HepG2 (cell line): ENCODE results near the gene MPG. TPM values are rescaled to one million over a fixed set of nuclear protein-coding genes. Genes with fewer than 3 reads are reported as not detected.

ENCODE experiments used
- ARNT2 ChIP-seq: sonication (generic); formaldehyde crosslinking; IDR thresholded peaks from 2 replicates; pipeline ENCODE4 v1.8.0; 2022; ENCODE audit warnings: mild to moderate bottlenecking, low read depth, missing genetic modification reagents, moderate library complexity
- ATF7 ChIP-seq, 2 experiments: fragments of 450-650 bp in 1 of 2; sonication (generic) in 1 of 2; formaldehyde crosslinking in 1 of 2; IDR thresholded peaks; 2 replicates each; pipeline versions ENCODE4 v1.4.0 to v1.6.1; 2016 to 2020; ENCODE audit warnings: antibody characterized with exemption in 1 of 2, mild to moderate bottlenecking in 1 of 2, missing genetic modification reagents in 1 of 2
- DPF2 ChIP-seq: sonication (generic); formaldehyde crosslinking; IDR thresholded peaks from 2 replicates; pipeline ENCODE4 v1.4.0; 2020; ENCODE audit warnings: mild to moderate bottlenecking, low read depth, missing genetic modification reagents, borderline replicate concordance
- ERF ChIP-seq: IDR thresholded peaks from 2 replicates; pipeline ENCODE4 v1.6.1; 2018; ENCODE audit warnings: missing biosample characterization, missing genetic modification reagents
- EZH2 ChIP-seq: conservative IDR thresholded peaks from 2 replicates; pipeline ENCODE4 v1.6.1; 2012; ENCODE audit warnings: mild to moderate bottlenecking, low read depth, low read length, moderate library complexity
- IRX3 ChIP-seq: sonication (generic); formaldehyde crosslinking; IDR thresholded peaks from 2 replicates; pipeline ENCODE4 v1.8.1; 2023; ENCODE audit warnings: mild to moderate bottlenecking, low read depth, missing genetic modification reagents, borderline replicate concordance
- JUN ChIP-seq: sonication (generic); formaldehyde crosslinking; IDR thresholded peaks from 2 replicates; pipeline ENCODE4 v1.4.0; 2020; ENCODE audit warnings: mild to moderate bottlenecking, missing genetic modification reagents
- KAT2B ChIP-seq: fragments of 150-350 bp; IDR thresholded peaks from 2 replicates; pipeline ENCODE4 v1.6.1; 2014; ENCODE audit warnings: low read depth, low read length, borderline replicate concordance
- KLF15 ChIP-seq: sonication (generic); formaldehyde crosslinking; IDR thresholded peaks from 2 replicates; pipeline ENCODE4 v1.8.1; 2023; ENCODE audit warnings: borderline replicate concordance, mild to moderate bottlenecking, inconsistent platforms, missing genetic modification reagents, mixed read lengths
- MAFG ChIP-seq: sonication (generic); formaldehyde crosslinking; IDR thresholded peaks from 2 replicates; pipeline ENCODE4 v1.5.1; 2020; ENCODE audit warnings: mild to moderate bottlenecking, missing genetic modification reagents
- MIER2 ChIP-seq: IDR thresholded peaks from 2 replicates; pipeline ENCODE4 v1.6.1; 2016; ENCODE audit warnings: missing biosample characterization, missing genetic modification reagents
- MYNN ChIP-seq: sonication (generic); formaldehyde crosslinking; IDR thresholded peaks from 2 replicates; pipeline ENCODE4 v1.4.0; 2020; ENCODE audit warnings: mild to moderate bottlenecking, low read depth, missing genetic modification reagents
- NR3C1 ChIP-seq: sonication (generic); formaldehyde crosslinking; IDR thresholded peaks from 2 replicates; pipeline ENCODE4 v1.4.0; 2020; ENCODE audit warnings: missing genetic modification reagents
- PBX2 ChIP-seq: IDR thresholded peaks from 2 replicates; pipeline ENCODE4 v1.6.1; 2016; ENCODE audit warnings: control low read depth
- SP140L ChIP-seq: sonication (generic); formaldehyde crosslinking; IDR thresholded peaks from 2 replicates; pipeline ENCODE4 v1.4.0; 2020; ENCODE audit warnings: missing genetic modification reagents, borderline replicate concordance
- TBX3 ChIP-seq: fragments of 450-650 bp; IDR thresholded peaks from 2 replicates; pipeline ENCODE4 v1.6.1; 2017; ENCODE audit warnings: antibody characterized with exemption, mild to moderate bottlenecking, inconsistent platforms, borderline replicate concordance
- TEF ChIP-seq: sonication (generic); formaldehyde crosslinking; IDR thresholded peaks from 2 replicates; pipeline ENCODE4 v1.5.0; 2020; ENCODE audit warnings: missing genetic modification reagents
- TFAP4 ChIP-seq: sonication (generic); IDR thresholded peaks from 2 replicates; pipeline ENCODE4 v1.6.1; 2016; ENCODE audit warnings: low read depth, borderline replicate concordance
- ZKSCAN1 ChIP-seq: fragments of 150-350 bp; IDR thresholded peaks from 2 replicates; pipeline ENCODE4 v1.6.1; 2014; ENCODE audit warnings: low read length
- ZMAT3 ChIP-seq: sonication (generic); formaldehyde crosslinking; conservative IDR thresholded peaks from 2 replicates; pipeline ENCODE4 v1.7.0; 2021; ENCODE audit warnings: missing genetic modification reagents
- ZNF124 ChIP-seq: sonication (generic); formaldehyde crosslinking; IDR thresholded peaks from 2 replicates; pipeline ENCODE4 v1.4.0; 2020; ENCODE audit warnings: missing genetic modification reagents
- ZNF274 ChIP-seq: sonication (generic); formaldehyde crosslinking; IDR thresholded peaks from 2 replicates; pipeline ENCODE4 v1.5.1; 2020; ENCODE audit warnings: mild to moderate bottlenecking, missing genetic modification reagents
- ZNF605 ChIP-seq: sonication (generic); formaldehyde crosslinking; IDR thresholded peaks from 2 replicates; pipeline ENCODE4 v1.8.0; 2022; ENCODE audit warnings: mild to moderate bottlenecking, missing genetic modification reagents
- ZNF615 ChIP-seq: sonication (generic); formaldehyde crosslinking; IDR thresholded peaks from 2 replicates; pipeline ENCODE4 v1.5.0; 2020; ENCODE audit warnings: mild to moderate bottlenecking, missing genetic modification reagents, borderline replicate concordance
- ZNF678 ChIP-seq: sonication (generic); formaldehyde crosslinking; IDR thresholded peaks from 2 replicates; pipeline ENCODE4 v1.4.0; 2020; ENCODE audit warnings: mild to moderate bottlenecking, missing genetic modification reagents
- ZSCAN20 ChIP-seq: sonication (generic); formaldehyde crosslinking; IDR thresholded peaks from 2 replicates; pipeline ENCODE4 v1.4.0; 2020; ENCODE audit warnings: missing genetic modification reagents, mild to moderate bottlenecking, borderline replicate concordance
- polyA plus RNA-seq, 8 experiments: library from polyadenylated mRNA; depleted of rRNA in 3 of 8; stranded (reverse) in 7 of 8; unstranded in 1 of 8; fragments of >200 nt; fragmentation: Illumina TruSeq in 4 of 8; extraction: Trizol in 4 of 8; gene quantifications; 2 replicates each; pipeline versions ENCODE4 v1.2.1 to v1.2.3, GENCODE V29; 2011 to 2016; ENCODE audit warnings: low read depth in 4 of 8, missing spikeins in 1 of 8, mixed read lengths in 1 of 8; ENCODE audit not compliant: insufficient read depth in 1 of 8
- total RNA-seq, 5 experiments: library from RNA; depleted of rRNA; stranded (reverse); fragments of >200 nt; fragmentation: Illumina TruSeq; extraction: Trizol; gene quantifications; 2 replicates each; pipeline ENCODE4 v1.2.3, GENCODE V29; 2016; ENCODE audit warnings: low read depth in 1 of 5
- TF ChIP-seq, protein P1 (sequence below): sonication (generic); formaldehyde crosslinking; IDR thresholded peaks from 2 replicates; pipeline ENCODE4 v1.5.1; 2020; ENCODE audit warnings: missing genetic modification reagents, mild to moderate bottlenecking, borderline replicate concordance

The MPG gene
- total and polyA plus RNA-seq, 2 of the 13 experiments (the other 11 are each of a cell fraction or from before 2014, with no cell fraction given), result 59.1 to 62.5 TPM

DNA sequence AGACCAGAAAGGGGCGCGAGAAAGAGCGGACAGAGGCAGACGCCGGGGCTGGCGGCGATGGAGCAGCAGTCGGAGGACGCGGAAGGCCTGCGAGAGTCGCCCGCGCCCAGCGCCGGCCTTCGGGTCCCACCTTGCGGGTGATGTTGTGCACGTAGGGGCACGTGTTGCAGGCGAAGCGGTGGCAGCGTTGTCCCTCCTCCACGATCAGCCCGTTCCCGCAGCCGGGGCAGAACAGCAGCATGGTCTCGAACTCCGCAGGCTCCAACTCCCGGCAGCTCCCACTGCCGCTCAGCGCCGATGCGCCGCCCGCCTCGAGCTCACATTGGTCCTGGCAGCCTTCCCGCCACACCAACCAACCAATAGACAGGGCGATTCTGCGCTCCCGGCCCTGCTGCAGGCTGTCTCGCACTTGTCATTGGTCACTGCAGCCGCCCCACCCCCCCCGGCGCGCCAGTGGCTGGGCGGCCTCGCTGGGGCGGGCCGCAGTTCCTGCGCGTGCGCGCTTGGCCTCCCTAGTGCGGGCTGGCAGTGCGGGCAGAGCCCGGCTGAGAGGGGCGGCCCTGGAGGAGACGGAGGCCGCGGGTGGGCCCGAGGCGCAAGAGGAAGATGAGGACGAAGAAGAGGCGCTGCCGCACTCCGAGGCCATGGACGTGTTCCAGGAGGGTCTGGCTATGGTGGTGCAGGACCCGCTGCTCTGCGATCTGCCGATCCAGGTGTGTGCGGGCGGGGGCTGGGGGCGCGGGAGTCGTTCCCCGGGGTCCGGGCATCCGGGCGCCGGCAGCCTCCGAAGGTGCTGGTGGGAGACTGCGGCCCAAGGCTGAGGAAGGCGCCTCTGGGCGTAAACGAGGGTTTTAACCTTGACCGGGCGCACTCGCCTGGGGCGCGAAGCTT, 24.4 kb upstream of the MPG start, which contains the start of the genes POLR3K and SNRNP25 (continued):
- TF ChIP-seq SP140L (CRISPR knock-in tag), result no peak
- no peak for TF ChIP-seq ZNF274 (CRISPR knock-in tag)
- TF ChIP-seq DPF2 (CRISPR knock-in tag), result no peak
- peak; percentile 25; the same call in 1 of the 2 replicates for TF ChIP-seq IRX3
- TF ChIP-seq KLF15 (CRISPR knock-in tag), result peak; percentile 44; the same call in 1 of the 2 replicates
- TF ChIP-seq ZNF124, result no peak; the same call in 1 of the 2 replicates
- TF ChIP-seq ERF (CRISPR knock-in tag), result no peak
- no peak for TF ChIP-seq MIER2 (CRISPR knock-in tag)
- TF ChIP-seq PBX2 (CRISPR knock-in tag), result peak; percentile 69
- no peak for TF ChIP-seq NR3C1 (CRISPR knock-in tag)
- TF ChIP-seq, protein P1, sequence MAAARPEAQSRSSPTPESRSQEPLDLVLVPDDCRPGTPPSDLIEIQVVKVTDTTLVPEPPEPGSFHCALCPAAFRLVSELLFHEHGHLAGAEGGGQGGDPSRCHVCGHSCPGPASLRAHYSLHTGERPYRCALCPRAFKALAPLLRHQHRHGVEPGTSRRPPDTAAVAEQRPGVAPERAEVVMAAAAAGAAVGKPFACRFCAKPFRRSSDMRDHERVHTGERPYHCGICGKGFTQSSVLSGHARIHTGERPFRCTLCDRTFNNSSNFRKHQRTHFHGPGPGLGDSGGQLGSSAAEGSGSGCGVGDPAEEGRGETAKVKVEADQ (CRISPR knock-in tag), result no peak; the same call in 1 of the 2 replicates
- peak; percentile 30; the same call in 1 of the 2 replicates for TF ChIP-seq ZSCAN20 (CRISPR knock-in tag)
- no peak; the same call in 1 of the 2 replicates for TF ChIP-seq JUN (CRISPR knock-in tag)
- no peak for TF ChIP-seq ATF7 (IDR thresholded peaks at IDR 0.05)
- TF ChIP-seq ATF7 (CRISPR knock-in tag; IDR thresholded peaks at IDR 0.05), result no peak
- peak; percentile 66; the same call in 1 of the 2 replicates for TF ChIP-seq ARNT2 (CRISPR knock-in tag)
- peak; percentile 93 for TF ChIP-seq ZMAT3 (CRISPR knock-in tag)
- TF ChIP-seq EZH2, result no peak
- peak; percentile 40; the same call in 1 of the 2 replicates for TF ChIP-seq TEF (CRISPR knock-in tag)
- TF ChIP-seq MYNN (CRISPR knock-in tag), result no peak
- TF ChIP-seq ZKSCAN1, result no peak
- no peak for TF ChIP-seq TBX3
- no peak for TF ChIP-seq MAFG
- TF ChIP-seq ZNF678 (CRISPR knock-in tag), result 0 out of 2 replicates have a peak, but pooled peaks have one; percentile 70
- TF ChIP-seq ZNF615 (CRISPR knock-in tag), result peak; percentile 82; the same call in 1 of the 2 replicates
- TF ChIP-seq KAT2B, result no peak
- peak; percentile 70 for TF ChIP-seq ZNF605 (CRISPR knock-in tag)
- no peak; the same call in 1 of the 2 replicates for TF ChIP-seq TFAP4
